ENCODE measurements around the gene STX10. TPM values are rescaled to one million over a fixed set of nuclear protein-coding genes. Genes with fewer than 3 reads are reported as not detected.

Gene STX10
- total and polyA plus RNA-seq, 9 of the 15 experiments (the other 6 are each of a cell fraction or from before 2014, with no cell fraction given) = 0.51 to 66.3 (median 31.0) TPM

- TF ChIP-seq PBX2 (CRISPR knock-in tag; IDR thresholded peaks at IDR 0.05; ENCODE audit: low read depth) (no peak), PBX2 (tag; conservative IDR thresholded peaks at IDR 0.05; ENCODE audit: low read depth) (no peak), TARDBP (IDR thresholded peaks at IDR 0.05) (peak; percentile 77; the same call in 1 of the 2 replicates), POLR2A (conservative IDR thresholded peaks at IDR 0.05) (peak; percentile 76), SIN3A (IDR thresholded peaks at IDR 0.05; ENCODE audit: borderline replicate concordance in 2 of 2, control insufficient read depth in 1 of 2, low read depth in 2 of 2, low read length in 2 of 2) (peak; percentile 68 to 91; a peak in 3 of 4 replicates), RBM39 (optimal IDR thresholded peaks at IDR 0.05; ENCODE audit: low read depth, low read length) (no peak), ZNF140 (CRISPR knock-in tag; IDR thresholded peaks at IDR 0.05) (no peak), SP2 (IDR thresholded peaks at IDR 0.05; ENCODE audit: extremely low read depth, low read depth, low read length, poor library complexity, severe bottlenecking) (peak; percentile 96), ZBTB11 (CRISPR knock-in tag; IDR thresholded peaks at IDR 0.05) (peak in 2 of 3 experiments; percentile 70 to 92; a peak in 4 of 6 replicates), SAP30 (IDR thresholded peaks at IDR 0.05; ENCODE audit: borderline replicate concordance, insufficient read depth, low read depth, low read length, poor library complexity, severe bottlenecking) (peak; percentile 63), RBM34 (IDR thresholded peaks at IDR 0.05; ENCODE audit: borderline replicate concordance, insufficient read depth, low read length) (no peak), SMAD2 (IDR thresholded peaks at IDR 0.05; ENCODE audit: low read depth, low read length) (no peak), NKRF (IDR thresholded peaks at IDR 0.05; ENCODE audit: borderline replicate concordance) (no peak), NCOA4 (IDR thresholded peaks at IDR 0.05; ENCODE audit: partially characterized antibody) (no peak), FOXA3 (CRISPR knock-in tag; conservative IDR thresholded peaks at IDR 0.05 in 1 of 2, IDR thresholded peaks at IDR 0.05 in 1 of 2) (peak in 1 of 2 experiments; percentile 82; a peak in 2 of 4 replicates), PTRF (tag; IDR thresholded peaks at IDR 0.05) (no peak), OTX1 (CRISPR knock-in tag; IDR thresholded peaks at IDR 0.05) (no peak)
Measured at GRCh38 chr19:13150187-13150930, at the start of gene STX10, which contains the start of gene IER2 (continued).

Measured in K562 (cell line).